Activated CD4-positive, CD25-positive, alpha-beta regulatory T cell treated with anti-CD3 and anti-CD28 coated beads, Interleukin-2, amount 50 U/mL, for 72 hours (primary cell): ENCODE measurements around the gene NDE1.
"Not testable (repeated sequence)": the region's sequence is repeated elsewhere in the genome, so short reads cannot be mapped to it uniquely, and the experiment has no call there.

Source experiments
- DNase-seq: peaks from one replicate; pipeline ENCODE4 v3.0.0; 2021

NDE1 gene

GRCh38 chr16:15653227-15653626, 3.2 kb downstream of the NDE1 start:
- DNase-seq: no peak

- DNase-seq: no peak
These were observed 4.5 kb downstream of the NDE1 start for GRCh38 chr16:15654591-15654990.

- not testable (repeated sequence) for DNase-seq
These were observed 5.5 kb downstream of the NDE1 start for GRCh38 chr16:15655561-15655960.

- DNase-seq: no peak
These were observed 8.1 kb downstream of the NDE1 start for GRCh38 chr16:15658149-15658548.

- no peak for DNase-seq
These were observed 8.5 kb downstream of the NDE1 start for GRCh38 chr16:15658556-15658955.

GRCh38 chr16:15660203-15660601, 10.2 kb downstream of the NDE1 start:
- DNase-seq: no peak

GRCh38 chr16:15665107-15665506, 15.1 kb downstream of the NDE1 start:
- no peak for DNase-seq

GRCh38 chr16:15667091-15667742, 17.2 kb downstream of the NDE1 start:
- no peak for DNase-seq

GRCh38 chr16:15671530-15672117, 21.6 kb downstream of the NDE1 start:
- no peak for DNase-seq

- DNase-seq: not testable (repeated sequence)
These were observed 22.1 kb downstream of the NDE1 start for GRCh38 chr16:15672127-15672513.

GRCh38 chr16:15672514-15673167, 22.6 kb downstream of the NDE1 start:
- peak; percentile 56 for DNase-seq

GRCh38 chr16:15674571-15674970, 24.5 kb downstream of the NDE1 start:
- DNase-seq: no peak

GRCh38 chr16:15676506-15676905, 26.5 kb downstream of the NDE1 start:
- no peak for DNase-seq

- no peak for DNase-seq
These were observed 27.4 kb downstream of the NDE1 start for GRCh38 chr16:15677447-15677846.

GRCh38 chr16:15682105-15682570, 32.1 kb downstream of the NDE1 start:
- DNase-seq: peak; percentile 33

- no peak for DNase-seq
These were observed 36.2 kb downstream of the NDE1 start for GRCh38 chr16:15686287-15686686.

GRCh38 chr16:15689290-15689689, 39.2 kb downstream of the NDE1 start:
- DNase-seq: no peak

- no peak for DNase-seq
These were observed 40.3 kb downstream of the NDE1 start for GRCh38 chr16:15690296-15690695.

- no peak for DNase-seq
These were observed 41.0 kb downstream of the NDE1 start for GRCh38 chr16:15691046-15691445.

GRCh38 chr16:15692508-15692907, 42.5 kb downstream of the NDE1 start:
- DNase-seq: not testable (repeated sequence)

GRCh38 chr16:15694499-15694898, 44.5 kb downstream of the NDE1 start:
- DNase-seq: no peak

GRCh38 chr16:15699819-15700218, 49.8 kb downstream of the NDE1 start:
- DNase-seq: no peak

- DNase-seq: no peak
These were observed 51.3 kb downstream of the NDE1 start for GRCh38 chr16:15701367-15701766.
